ENCODE measurements around the gene GPALPP1. TPM values are rescaled to one million over a fixed set of nuclear protein-coding genes. Genes with fewer than 3 reads are reported as not detected.
"Not testable (repeated sequence)": the region's sequence is repeated elsewhere in the genome, so short reads cannot be mapped to it uniquely, and the experiment has no call there.

The GPALPP1 gene, protein sequence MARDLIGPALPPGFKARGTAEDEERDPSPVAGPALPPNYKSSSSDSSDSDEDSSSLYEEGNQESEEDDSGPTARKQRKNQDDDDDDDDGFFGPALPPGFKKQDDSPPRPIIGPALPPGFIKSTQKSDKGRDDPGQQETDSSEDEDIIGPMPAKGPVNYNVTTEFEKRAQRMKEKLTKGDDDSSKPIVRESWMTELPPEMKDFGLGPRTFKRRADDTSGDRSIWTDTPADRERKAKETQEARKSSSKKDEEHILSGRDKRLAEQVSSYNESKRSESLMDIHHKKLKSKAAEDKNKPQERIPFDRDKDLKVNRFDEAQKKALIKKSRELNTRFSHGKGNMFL
- total RNA-seq (10 to 100 TPM; 17.5 to 26.3 (median 24.9) TPM), polyA plus RNA-seq (10 to 100 TPM; 17.3 to 31.9 TPM)
- long read RNA-seq, donor 1, partial matches to known transcripts, result 5 of 27 reads
- long read RNA-seq, donor 1, other reads (novel, unspliced or antisense), result 14 of 27 reads
- long read RNA-seq, donor 2, partial matches to known transcripts, result 0 of 4 reads
- long read RNA-seq, donor 2, other reads (novel, unspliced or antisense), result 0 of 4 reads
- long read RNA-seq, donor 3, partial matches to known transcripts, result 3 of 17 reads
- long read RNA-seq, donor 3, other reads (novel, unspliced or antisense), result 13 of 17 reads

DNA sequence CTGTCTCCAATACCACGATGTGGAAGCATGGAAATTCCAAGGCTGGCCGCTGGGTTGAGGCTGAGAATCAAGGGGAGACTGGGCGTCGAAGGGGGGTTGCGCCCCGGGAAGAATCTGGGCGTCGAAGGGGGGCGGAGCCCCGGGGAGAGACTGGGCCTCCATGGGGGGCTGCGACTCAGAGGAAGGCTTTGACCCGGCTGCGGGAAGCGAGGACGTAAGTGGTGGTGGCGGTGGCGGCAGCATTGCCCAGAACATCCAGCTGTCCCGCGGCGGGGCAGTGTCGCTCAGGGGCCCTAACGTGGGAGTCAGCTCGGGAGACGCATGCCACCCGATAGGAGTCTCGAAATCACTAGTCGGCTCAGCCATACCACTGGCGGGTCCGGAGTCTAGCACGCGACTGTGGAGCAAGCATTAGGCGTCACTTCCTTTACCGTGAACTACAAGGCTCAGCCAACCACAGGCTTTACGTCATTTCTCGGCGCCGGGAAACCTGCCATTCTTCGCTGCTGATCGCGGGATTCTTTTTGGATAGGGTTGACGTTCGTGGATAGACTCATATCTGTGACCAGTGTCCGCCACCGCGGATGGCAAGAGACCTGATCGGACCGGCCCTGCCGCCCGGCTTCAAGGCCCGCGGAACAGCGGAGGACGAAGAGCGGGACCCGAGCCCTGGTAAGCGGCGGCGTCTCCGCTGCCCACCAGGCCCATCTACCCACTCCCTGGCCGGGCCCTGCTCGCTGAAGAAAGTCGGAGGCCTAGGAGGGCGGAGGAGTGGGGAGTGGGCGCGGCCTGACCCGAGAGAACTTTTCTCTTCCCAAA is at the start of gene GPALPP1, which contains the start of gene NUFIP1:
Gene GPALPP1, plus strand, starts transcription at position 468 of the 819 bp plus-strand sequence. Its CDS starts 117 bp downstream, at position 585.
Gene NUFIP1, minus strand, starts transcription at position 401 of the 819 bp plus-strand sequence. Its CDS starts 35 bp downstream, at position 366.
- H3K9me3 ChIP-seq, result no peaks in the 10 kb centered on the region
- peak; percentile 87 to 94 (median 92) for DNase-seq
- H3K27ac ChIP-seq, result peak within 1 kb of the TSS; percentile 54 to 79
- no peaks in the 10 kb centered on the region for H3K27me3 ChIP-seq
- TF ChIP-seq POLR2A (IDR thresholded peaks at IDR 0.05) (peak; percentile 50), EP300 (IDR thresholded peaks at IDR 0.05) (no peak)
- TF ChIP-seq, protein P1, sequence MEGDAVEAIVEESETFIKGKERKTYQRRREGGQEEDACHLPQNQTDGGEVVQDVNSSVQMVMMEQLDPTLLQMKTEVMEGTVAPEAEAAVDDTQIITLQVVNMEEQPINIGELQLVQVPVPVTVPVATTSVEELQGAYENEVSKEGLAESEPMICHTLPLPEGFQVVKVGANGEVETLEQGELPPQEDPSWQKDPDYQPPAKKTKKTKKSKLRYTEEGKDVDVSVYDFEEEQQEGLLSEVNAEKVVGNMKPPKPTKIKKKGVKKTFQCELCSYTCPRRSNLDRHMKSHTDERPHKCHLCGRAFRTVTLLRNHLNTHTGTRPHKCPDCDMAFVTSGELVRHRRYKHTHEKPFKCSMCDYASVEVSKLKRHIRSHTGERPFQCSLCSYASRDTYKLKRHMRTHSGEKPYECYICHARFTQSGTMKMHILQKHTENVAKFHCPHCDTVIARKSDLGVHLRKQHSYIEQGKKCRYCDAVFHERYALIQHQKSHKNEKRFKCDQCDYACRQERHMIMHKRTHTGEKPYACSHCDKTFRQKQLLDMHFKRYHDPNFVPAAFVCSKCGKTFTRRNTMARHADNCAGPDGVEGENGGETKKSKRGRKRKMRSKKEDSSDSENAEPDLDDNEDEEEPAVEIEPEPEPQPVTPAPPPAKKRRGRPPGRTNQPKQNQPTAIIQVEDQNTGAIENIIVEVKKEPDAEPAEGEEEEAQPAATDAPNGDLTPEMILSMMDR (IDR thresholded peaks at IDR 0.05), result no peak
- H3K4me1 ChIP-seq (ENCODE audit: insufficient read depth), result peaks cover 15% of the 10 kb centered on the region
- WGBS, 3 donors, result 0 to 3% (median 1%) methylated on average over 61 to 66 of the region's 66 CpGs
- intact Hi-C loops (cut with DNase I), result no loop called here
- no peaks in the 10 kb centered on the region for H3K36me3 ChIP-seq
- peak within 1 kb of the TSS; percentile 89 for H3K4me3 ChIP-seq

DNA sequence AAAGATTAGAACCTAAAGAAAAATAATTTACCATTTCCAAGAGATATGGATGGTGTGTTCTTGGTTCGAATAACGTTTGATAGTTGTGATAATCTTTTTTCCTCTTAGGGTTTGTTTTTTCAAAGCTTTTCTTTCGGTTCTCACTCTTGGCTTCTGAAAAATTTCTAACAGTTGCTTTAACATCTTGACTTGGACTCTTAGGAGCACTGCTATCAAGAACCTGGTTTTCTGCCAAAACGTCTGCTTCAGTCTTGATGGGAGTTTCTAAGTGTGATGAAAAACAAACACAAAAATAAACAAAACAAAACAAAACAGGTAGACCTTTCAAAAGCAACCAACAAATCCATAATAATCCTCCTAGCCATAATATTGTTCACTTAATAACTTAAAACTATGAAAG is 45.9 kb upstream of the GPALPP1 start:
- DNase-seq; H3K4me3 ChIP-seq; intact Hi-C loops (cut with DNase I); H3K9me3 ChIP-seq; H3K4me1 ChIP-seq (ENCODE audit: insufficient read depth); H3K36me3 ChIP-seq; H3K27ac ChIP-seq; H3K27me3 ChIP-seq: not testable (repeated sequence)
- 13 to 22% (median 16%) methylated on average over 4 of the region's 4 CpGs for WGBS, 3 donors

DNA sequence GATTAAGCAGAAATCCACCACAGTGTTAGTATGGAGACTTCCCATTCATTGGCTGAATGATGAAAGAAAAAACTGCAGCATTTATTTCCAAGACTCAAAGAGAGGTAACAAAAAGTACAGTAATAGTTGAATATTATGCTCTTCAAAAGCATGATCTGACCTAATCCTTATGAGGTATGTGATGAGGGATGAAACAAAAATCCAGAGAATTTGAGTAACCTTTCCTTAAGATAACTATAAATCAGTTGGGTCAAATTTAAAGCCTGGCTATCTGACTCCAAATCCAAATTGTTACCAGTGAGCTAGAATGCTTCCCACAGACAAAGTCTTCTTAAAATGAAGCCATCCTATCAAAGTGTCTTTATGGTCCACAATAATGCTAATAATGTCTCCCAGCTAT is 38.2 kb upstream of the GPALPP1 start:
- intact Hi-C loops (cut with DNase I), result no loop called here
- DNase-seq, result no peak
- Histone ChIP-seq H3K4me3 (no peak overlapping the region), H3K36me3 (no peaks in the 10 kb centered on the region), H3K4me1 (ENCODE audit: insufficient read depth) (no peaks in the 10 kb centered on the region), H3K27me3 (no peaks in the 10 kb centered on the region), H3K9me3 (no peaks in the 10 kb centered on the region), H3K27ac (no peak overlapping the region)
- TF ChIP-seq, protein P1 (IDR thresholded peaks at IDR 0.05), result no peak
- TF ChIP-seq EP300 (IDR thresholded peaks at IDR 0.05) (no peak), POLR2A (IDR thresholded peaks at IDR 0.05) (no peak)

DNA sequence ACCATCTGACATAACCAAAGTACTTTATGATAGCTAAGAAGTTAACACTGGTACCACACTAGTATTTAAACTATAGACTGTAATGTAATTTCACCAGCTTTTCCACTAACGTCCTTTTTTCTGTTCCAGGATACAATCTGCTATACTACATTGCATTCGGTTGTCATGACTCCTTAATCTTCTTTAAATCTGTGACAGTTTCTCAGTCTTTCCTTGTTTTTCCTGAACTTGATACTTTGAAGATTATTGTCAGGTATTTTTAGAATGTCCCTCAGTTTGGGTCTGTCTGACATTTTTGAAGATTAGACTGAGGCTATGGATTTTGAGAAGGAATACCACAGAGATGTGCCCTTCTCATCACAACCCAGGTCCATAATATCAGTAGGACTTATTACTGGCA is 36.7 kb upstream of the GPALPP1 start:
- H3K27me3 ChIP-seq, result no peaks in the 10 kb centered on the region
- H3K4me1 ChIP-seq (ENCODE audit: insufficient read depth), result no peaks in the 10 kb centered on the region
- no peaks in the 10 kb centered on the region for H3K36me3 ChIP-seq
- 84 to 93% (median 84%) methylated on average over 2 of the region's 2 CpGs for WGBS, 3 donors
- H3K27ac ChIP-seq, result no peak overlapping the region
- no peaks in the 10 kb centered on the region for H3K9me3 ChIP-seq
- no peak for DNase-seq
- intact Hi-C loops (cut with DNase I), result no loop called here
- TF ChIP-seq EP300 (IDR thresholded peaks at IDR 0.05) (no peak), POLR2A (IDR thresholded peaks at IDR 0.05) (no peak)
- TF ChIP-seq, protein P1 (IDR thresholded peaks at IDR 0.05), result no peak
- no peak overlapping the region for H3K4me3 ChIP-seq

Data from ovary (tissue), 10 donors.